GM21723 (cell line): ENCODE results near the gene SLC38A10.

Source experiments
- ATAC-seq: cut with Tn5 transposase; IDR thresholded peaks from one replicate; pipeline ENCODE4 v1.9.1; 2021; ENCODE audit warnings: mild to moderate bottlenecking, moderate library complexity; ENCODE audit not compliant: unreplicated experiment

The SLC38A10 gene

GRCh38 chr17:81244358-81245023 lies 50.6 kb downstream of the SLC38A10 start:
- ATAC-seq, result no peak

GRCh38 chr17:81243333-81243664 lies 51.8 kb downstream of the SLC38A10 start:
- no peak for ATAC-seq

GRCh38 chr17:81242421-81243332 lies 52.4 kb downstream of the SLC38A10 start:
- ATAC-seq, result no peak

GRCh38 chr17:81241648-81242420 lies 53.3 kb downstream of the SLC38A10 start:
- no peak for ATAC-seq

GRCh38 chr17:81241203-81241602 lies 53.9 kb downstream of the SLC38A10 start:
- no peak for ATAC-seq

GRCh38 chr17:81240761-81241160 lies 54.3 kb downstream of the SLC38A10 start:
- ATAC-seq, result no peak

GRCh38 chr17:81239714-81240555 lies 55.2 kb downstream of the SLC38A10 start:
- no peak for ATAC-seq

GRCh38 chr17:81238815-81239713 lies 56.0 kb downstream of the SLC38A10 start, which contains the start of the genes NDUFAF8 and TEPSIN:
Gene NDUFAF8 (plus strand): TSS chr17:81239318. CDS start chr17:81239364, 46 bp downstream.
Gene TEPSIN (minus strand): TSS chr17:81239055. CDS start chr17:81239033, 22 bp downstream.
- ATAC-seq, result peak; percentile 87

- peak; percentile 1 for ATAC-seq
These were observed 56.7 kb downstream of the SLC38A10 start for GRCh38 chr17:81238490-81238814.

GRCh38 chr17:81237591-81238489 lies 57.3 kb downstream of the SLC38A10 start:
- ATAC-seq, result no peak

- no peak for ATAC-seq
These were observed 58.3 kb downstream of the SLC38A10 start for GRCh38 chr17:81236784-81237183.

GRCh38 chr17:81235822-81236740 lies 59.0 kb downstream of the SLC38A10 start:
- ATAC-seq, result no peak

GRCh38 chr17:81234940-81235821 lies 59.9 kb downstream of the SLC38A10 start:
- no peak for ATAC-seq

- ATAC-seq, result no peak
These were observed 60.6 kb downstream of the SLC38A10 start for GRCh38 chr17:81234506-81234855.

GRCh38 chr17:81233811-81234505 lies 61.1 kb downstream of the SLC38A10 start:
- no peak for ATAC-seq

- no peak for ATAC-seq
These were observed 61.8 kb downstream of the SLC38A10 start for GRCh38 chr17:81233316-81233715.
